NCI-H345 (cell line): ENCODE results near the gene APLP1.
"Not testable (repeated sequence)": the region's sequence is repeated elsewhere in the genome, so short reads cannot be mapped to it uniquely, and the experiment has no call there.

Experiments used
- DNase-seq: peaks from one replicate; lab custom pipeline; 2025; lab: John Stamatoyannopoulos, UW

APLP1 gene

GRCh38 chr19:35882114-35882832 is 13.9 kb downstream of the APLP1 start:
- peak; percentile 90 for DNase-seq

- DNase-seq: no peak
Measured at GRCh38 chr19:35883882-35884281, 15.5 kb downstream of the APLP1 start.

- no peak for DNase-seq
Measured at GRCh38 chr19:35885225-35885738, 16.9 kb downstream of the APLP1 start.

- no peak for DNase-seq
Measured at GRCh38 chr19:35885904-35886303, 17.5 kb downstream of the APLP1 start.

- DNase-seq: no peak
Measured at GRCh38 chr19:35887197-35887596, 18.8 kb downstream of the APLP1 start.

GRCh38 chr19:35888398-35888797 is 20.0 kb downstream of the APLP1 start:
- no peak for DNase-seq

- DNase-seq: no peak
Measured at GRCh38 chr19:35889370-35890112, 21.2 kb downstream of the APLP1 start.

GRCh38 chr19:35890113-35890650 is 21.8 kb downstream of the APLP1 start:
- DNase-seq: no peak

- DNase-seq: not testable (repeated sequence)
Measured at GRCh38 chr19:35891819-35892218, 23.4 kb downstream of the APLP1 start.

GRCh38 chr19:35894342-35894741 is 26.0 kb downstream of the APLP1 start:
- DNase-seq: no peak

GRCh38 chr19:35895911-35896642 is 27.7 kb downstream of the APLP1 start:
- DNase-seq: no peak

- no peak for DNase-seq
Measured at GRCh38 chr19:35896643-35897040, 28.3 kb downstream of the APLP1 start.

GRCh38 chr19:35897706-35898451 is 29.5 kb downstream of the APLP1 start:
- no peak for DNase-seq

GRCh38 chr19:35898499-35898809 is 30.1 kb downstream of the APLP1 start:
- no peak for DNase-seq

- DNase-seq: peak; percentile 94
Measured at GRCh38 chr19:35899547-35900214, 31.3 kb downstream of the APLP1 start.

- DNase-seq: no peak
Measured at GRCh38 chr19:35901055-35901644, 32.8 kb downstream of the APLP1 start.

GRCh38 chr19:35901854-35902661 is 33.7 kb downstream of the APLP1 start, which contains the start of gene HCST:
HCST (plus strand) TSS chr19:35902529; CDS start chr19:35902594, 65 bp downstream.
- DNase-seq: no peak

- no peak for DNase-seq
Measured at GRCh38 chr19:35902870-35903475, 34.6 kb downstream of the APLP1 start.

- peak; percentile 91 for DNase-seq
Measured at GRCh38 chr19:35903550-35904179, 35.3 kb downstream of the APLP1 start.
